Cardiac muscle cell (in vitro differentiated cells and primary cell): Measurements from ENCODE around the gene MAGED1. TPM values are rescaled to one million over a fixed set of nuclear protein-coding genes. Genes with fewer than 3 reads are reported as not detected.

Experiments used
- DNase-seq, 2 donors: peaks; one replicate each; pipeline versions ENCODE4 v3.0.0 to v3.0.0-alpha.2; 2010 to 2017; ENCODE audit warnings: low read depth in 1 of 2, low spot score in 1 of 2
- H3K27ac ChIP-seq: fragments of 200-600 bp; sonication (generic); 2 replicates; pipeline ENCODE4 v1.5.1; 2016
- H3K27me3 ChIP-seq: fragments of 200-600 bp; sonication (generic); 2 replicates; pipeline ENCODE4 v1.6.0; 2016; ENCODE audit warnings: control low read depth
- H3K36me3 ChIP-seq: fragments of 200-600 bp; sonication (generic); 2 replicates; pipeline ENCODE4 v1.5.1; 2016; ENCODE audit warnings: control low read depth
- H3K4me1 ChIP-seq: fragments of 200-600 bp; sonication (generic); 2 replicates; pipeline ENCODE4 v1.8.1; 2017; ENCODE audit warnings: low read depth, mild to moderate bottlenecking, mixed run types
- H3K4me3 ChIP-seq: fragments of 200-600 bp; sonication (generic); 2 replicates; pipeline ENCODE4 v1.5.1; 2016; ENCODE audit warnings: mild to moderate bottlenecking
- H3K9me3 ChIP-seq: fragments of 200-600 bp; sonication (generic); 2 replicates; pipeline ENCODE4 v1.5.1; 2017; ENCODE audit warnings: low read depth, mild to moderate bottlenecking, control low read depth
- CTCF ChIP-seq: IDR thresholded peaks from 2 replicates; pipeline ENCODE4 v1.5.1; 2012; ENCODE audit warnings: low read depth, mild to moderate bottlenecking, low read length
- polyA plus RNA-seq: library from polyadenylated mRNA; unstranded; fragments of >200 nt; fragmentation: Nextera tagmentation; extraction: Ambion mirVana; gene quantifications from 2 replicates; pipeline ENCODE4 v1.2.1, GENCODE V29; 2016
- total RNA-seq: library from RNA; depleted of rRNA; stranded (reverse); fragments of >200 nt; gene quantifications from 2 replicates; pipeline ENCODE4 v1.2.3, GENCODE V29; 2016

The MAGED1 gene
- total and polyA plus RNA-seq, 2 experiments from 2014 or later: 319 to 486 TPM

- no peaks in the 10 kb centered on the region for H3K4me1 ChIP-seq
- no peak overlapping the region for H3K27ac ChIP-seq
- H3K4me3 ChIP-seq: no peak overlapping the region
- H3K9me3 ChIP-seq: no peaks in the 10 kb centered on the region
- H3K36me3 ChIP-seq: no peaks in the 10 kb centered on the region
- no peak for DNase-seq
- H3K27me3 ChIP-seq: no peaks in the 10 kb centered on the region
- no peak for TF ChIP-seq CTCF
Observed at GRCh38 chrX:51853251-51853650, 40.2 kb upstream of the MAGED1 start.

- DNase-seq: no peak
- H3K27me3 ChIP-seq: no peaks in the 10 kb centered on the region
- H3K27ac ChIP-seq: no peak overlapping the region
- H3K9me3 ChIP-seq: no peaks in the 10 kb centered on the region
- no peak for TF ChIP-seq CTCF
- H3K36me3 ChIP-seq: no peaks in the 10 kb centered on the region
- H3K4me1 ChIP-seq: no peaks in the 10 kb centered on the region
- H3K4me3 ChIP-seq: no peak overlapping the region
Observed at GRCh38 chrX:51855698-51856097, 37.7 kb upstream of the MAGED1 start.

- DNase-seq: no peak
- no peaks in the 10 kb centered on the region for H3K9me3 ChIP-seq
- H3K4me1 ChIP-seq: no peaks in the 10 kb centered on the region
- no peak overlapping the region for H3K4me3 ChIP-seq
- H3K27me3 ChIP-seq: no peaks in the 10 kb centered on the region
- H3K36me3 ChIP-seq: no peaks in the 10 kb centered on the region
- no peak overlapping the region for H3K27ac ChIP-seq
- TF ChIP-seq CTCF: no peak
Observed at GRCh38 chrX:51857159-51857733, 36.2 kb upstream of the MAGED1 start.

GRCh38 chrX:51860679-51861078 is 32.7 kb upstream of the MAGED1 start:
- Histone ChIP-seq H3K27ac (no peak overlapping the region), H3K4me3 (no peak overlapping the region), H3K36me3 (no peaks in the 10 kb centered on the region), H3K9me3 (peaks cover 3% of the 10 kb centered on the region), H3K4me1 (no peaks in the 10 kb centered on the region), H3K27me3 (no peaks in the 10 kb centered on the region)
- TF ChIP-seq CTCF: peak; percentile 56
- peak; percentile 37 to 63 for DNase-seq

- Histone ChIP-seq H3K27me3 (no peaks in the 10 kb centered on the region), H3K4me3 (no peak overlapping the region), H3K36me3 (no peaks in the 10 kb centered on the region), H3K4me1 (no peaks in the 10 kb centered on the region), H3K9me3 (peaks cover 3% of the 10 kb centered on the region), H3K27ac (no peak overlapping the region)
- DNase-seq: no peak
- no peak for TF ChIP-seq CTCF
Observed at GRCh38 chrX:51862920-51863319, 30.5 kb upstream of the MAGED1 start.
